Liver (tissue), 9 donors: ENCODE data around the gene KRTAP4-12. TPM values are rescaled to one million over a fixed set of nuclear protein-coding genes. Genes with fewer than 3 reads are reported as not detected.

Source experiments
- DNase-seq: peaks from one replicate; pipeline ENCODE4 v3.0.0-alpha.2; 2017; ENCODE audit warnings: low spot score
- H3K27ac ChIP-seq, 2 donors: one replicate each; pipeline ENCODE4 v1.7.0; 2013; ENCODE audit warnings: inconsistent platforms in 2 of 2, low read length in 2 of 2, control low read depth in 1 of 2, low read depth in 1 of 2, mild to moderate bottlenecking in 1 of 2
- H3K27me3 ChIP-seq, 4 donors: one replicate each; pipeline versions ENCODE4 v1.6.1 to v1.7.0; 2013; ENCODE audit warnings: low read length in 3 of 4, inconsistent platforms in 1 of 4, mild to moderate bottlenecking in 1 of 4, moderate library complexity in 1 of 4; ENCODE audit not compliant: control insufficient read depth in 4 of 4, insufficient read depth in 4 of 4
- H3K36me3 ChIP-seq, 4 donors: one replicate each; pipeline versions ENCODE4 v1.6.1 to v1.7.0; 2013; ENCODE audit warnings: low read length in 3 of 4, mild to moderate bottlenecking in 3 of 4, low read depth in 1 of 4, moderate library complexity in 1 of 4; ENCODE audit not compliant: control insufficient read depth in 4 of 4, insufficient read depth in 3 of 4
- H3K4me1 ChIP-seq, 4 donors: one replicate each; pipeline versions ENCODE4 v1.6.1 to v1.7.0; 2013; ENCODE audit warnings: low read length in 3 of 4, mild to moderate bottlenecking in 3 of 4, moderate library complexity in 1 of 4; ENCODE audit not compliant: control insufficient read depth in 4 of 4, insufficient read depth in 4 of 4
- H3K4me3 ChIP-seq, 3 donors: one replicate each; pipeline versions ENCODE4 v1.6.1 to v1.7.0; 2013; ENCODE audit warnings: low read length in 3 of 3, control low read depth in 1 of 3, low read depth in 1 of 3, mild to moderate bottlenecking in 1 of 3
- H3K9ac ChIP-seq, 2 donors: one replicate each; pipeline ENCODE4 v1.7.0; 2013; ENCODE audit warnings: low read length in 2 of 2, mild to moderate bottlenecking in 2 of 2, moderate library complexity in 2 of 2, control low read depth in 1 of 2, low read depth in 1 of 2
- H3K9me3 ChIP-seq, 4 donors: one replicate each; pipeline versions ENCODE4 v1.6.1 to v1.7.0; 2013; ENCODE audit warnings: low read length in 3 of 4; ENCODE audit not compliant: control insufficient read depth in 4 of 4
- ATF3 ChIP-seq: IDR thresholded peaks from 2 replicates; pipeline ENCODE4 v1.6.1; 2016; ENCODE audit warnings: antibody characterized with exemption
- CTCF ChIP-seq: fragments of 150-350 bp; IDR thresholded peaks from 2 replicates; pipeline ENCODE4 v1.5.1; 2017; ENCODE audit warnings: improper control_type of control experiment, low read depth, low read length; ENCODE audit not compliant: missing input control
- FOXA1 ChIP-seq: IDR thresholded peaks from 2 replicates; pipeline ENCODE4 v1.6.1; 2016; ENCODE audit warnings: antibody characterized with exemption
- HNF4A ChIP-seq, 2 donors: conservative IDR thresholded peaks; 2 replicates each; pipeline ENCODE4 v1.6.1; 2016; ENCODE audit warnings: antibody characterized with exemption in 2 of 2, mild to moderate bottlenecking in 2 of 2
- HNF4G ChIP-seq: IDR thresholded peaks from 2 replicates; pipeline ENCODE4 v1.6.1; 2016; ENCODE audit warnings: antibody characterized with exemption
- JUND ChIP-seq, 2 donors: IDR thresholded peaks; 2 replicates each; pipeline ENCODE4 v1.6.1; 2016; ENCODE audit warnings: antibody characterized with exemption in 2 of 2
- NR2F2 ChIP-seq: IDR thresholded peaks from 2 replicates; pipeline ENCODE4 v1.6.1; 2016; ENCODE audit warnings: antibody characterized with exemption
- RAD21 ChIP-seq, 2 donors: IDR thresholded peaks; 2 replicates each; pipeline ENCODE4 v1.6.1; 2016; ENCODE audit warnings: antibody characterized with exemption in 2 of 2, mild to moderate bottlenecking in 2 of 2
- REST ChIP-seq: IDR thresholded peaks from 2 replicates; pipeline ENCODE4 v1.6.1; 2016; ENCODE audit warnings: antibody characterized with exemption, mild to moderate bottlenecking
- RXRA ChIP-seq, 2 donors: IDR thresholded peaks; 2 replicates each; pipeline ENCODE4 v1.6.1; 2017 to 2018; ENCODE audit warnings: antibody characterized with exemption in 2 of 2, mild to moderate bottlenecking in 1 of 2
- SP1 ChIP-seq: IDR thresholded peaks from 2 replicates; pipeline ENCODE4 v1.6.1; 2018; ENCODE audit warnings: antibody characterized with exemption, mild to moderate bottlenecking
- YY1 ChIP-seq: IDR thresholded peaks from 2 replicates; pipeline ENCODE4 v1.6.1; 2016; ENCODE audit warnings: antibody characterized with exemption, mild to moderate bottlenecking
- ZBTB33 ChIP-seq: IDR thresholded peaks from 2 replicates; pipeline ENCODE4 v1.6.1; 2016; ENCODE audit warnings: antibody characterized with exemption
- WGBS: extraction: QIAGEN DNeasy Blood & Tissue Kit; methylation state at CpG from one replicate; pipeline ENCODE4 v1.1.7; 2013; 5-methylcytosine and 5-hydroxymethylcytosine counted together
- polyA plus RNA-seq, 2 donors: library from polyadenylated mRNA; stranded (reverse) in 1 of 2; unstranded in 1 of 2; fragments of 200-250 nt in 1 of 2; fragments of >200 nt in 1 of 2; fragmentation: Nextera tagmentation in 1 of 2; extraction: Ambion mirVana in 1 of 2; gene quantifications; one replicate each; pipeline versions ENCODE4 v1.2.1 to v1.2.3, GENCODE V29; 2013 to 2015
- total RNA-seq, 2 donors: library from RNA; depleted of rRNA; stranded (reverse); fragments of >200 nt; gene quantifications; one replicate each; pipeline ENCODE4 v1.2.3, GENCODE V29; 2014
- donor health status: healthy.
- donor health status: healthy.
- donor health status: healthy.
- donor health status: healthy.
- donor health status: healthy.

Gene KRTAP4-12
- total and polyA plus RNA-seq, 4 donors, result not detected

GRCh38 chr17:41151525-41151924 lies 27.5 kb upstream of the KRTAP4-12 start:
- Histone ChIP-seq H3K27me3 (peaks cover 0 to 3% (median 0%) of the 10 kb centered on the region in 4 donors), H3K27ac (no peak overlapping the region), H3K9me3 (no peaks in the 10 kb centered on the region), H3K36me3 (no peaks in the 10 kb centered on the region), H3K9ac (no peak overlapping the region), H3K4me3 (no peak overlapping the region), H3K4me1 (no peaks in the 10 kb centered on the region)
- DNase-seq, result no peak
- 52% methylated on average over 2 of the region's 2 CpGs for WGBS
- TF ChIP-seq HNF4G (no peak), RAD21 (IDR thresholded peaks at IDR 0.05) (no peak), ATF3 (no peak), ZBTB33 (no peak), RXRA (IDR thresholded peaks at IDR 0.05) (no peak), NR2F2 (no peak), JUND (IDR thresholded peaks at IDR 0.05) (no peak), REST (no peak), CTCF (no peak), FOXA1 (no peak), SP1 (no peak), HNF4A (conservative IDR thresholded peaks at IDR 0.05) (no peak)

GRCh38 chr17:41150026-41150425 lies 26.0 kb upstream of the KRTAP4-12 start:
- peaks cover 0 to 3% (median 0%) of the 10 kb centered on the region in 4 donors for H3K27me3 ChIP-seq
- H3K27ac ChIP-seq, result no peak overlapping the region
- no peak overlapping the region for H3K9ac ChIP-seq
- no peak for TF ChIP-seq YY1
- TF ChIP-seq HNF4G, result no peak
- no peak for DNase-seq
- no peak overlapping the region for H3K4me3 ChIP-seq
- no peaks in the 10 kb centered on the region for H3K9me3 ChIP-seq
- H3K36me3 ChIP-seq, result no peaks in the 10 kb centered on the region
- WGBS, result 87% methylated on average over 4 of the region's 4 CpGs
- H3K4me1 ChIP-seq, result no peaks in the 10 kb centered on the region
